B cell (primary cell): ENCODE data around the gene SLIT3.

Experiments
- EZH2 ChIP-seq: IDR thresholded peaks from 2 replicates; pipeline ENCODE4 v1.6.1; 2012; ENCODE audit warnings: borderline replicate concordance, low read depth, mild to moderate bottlenecking, moderate library complexity, low read length; ENCODE audit not compliant: insufficient read depth, poor library complexity, severe bottlenecking
- TF ChIP-seq, protein P1 (sequence below): fragments of 200-600 bp; IDR thresholded peaks from one replicate; pipeline ENCODE4 v1.8.0; 2022; ENCODE audit warnings: antibody characterized with exemption, mild to moderate bottlenecking

DNA sequence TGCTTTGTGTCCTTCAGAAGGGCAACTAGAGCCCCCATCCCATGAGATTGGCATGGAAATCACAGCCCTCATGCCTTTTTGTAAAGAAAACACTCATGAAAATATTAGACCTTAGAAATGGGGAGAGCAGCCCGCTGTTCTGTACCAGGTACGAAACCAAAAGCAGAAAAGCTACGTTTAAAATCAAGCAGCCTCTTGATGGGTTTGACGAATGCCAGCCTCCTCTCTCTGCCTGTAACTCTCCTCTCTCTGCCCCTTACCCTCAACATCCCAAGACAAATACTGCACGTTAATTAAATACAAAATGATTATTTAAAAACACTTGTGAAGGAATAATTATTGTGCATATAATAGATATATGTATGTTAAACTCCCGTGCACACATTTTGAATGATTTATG lies 390.1 kb downstream of the SLIT3 start:
- TF ChIP-seq, protein P1, sequence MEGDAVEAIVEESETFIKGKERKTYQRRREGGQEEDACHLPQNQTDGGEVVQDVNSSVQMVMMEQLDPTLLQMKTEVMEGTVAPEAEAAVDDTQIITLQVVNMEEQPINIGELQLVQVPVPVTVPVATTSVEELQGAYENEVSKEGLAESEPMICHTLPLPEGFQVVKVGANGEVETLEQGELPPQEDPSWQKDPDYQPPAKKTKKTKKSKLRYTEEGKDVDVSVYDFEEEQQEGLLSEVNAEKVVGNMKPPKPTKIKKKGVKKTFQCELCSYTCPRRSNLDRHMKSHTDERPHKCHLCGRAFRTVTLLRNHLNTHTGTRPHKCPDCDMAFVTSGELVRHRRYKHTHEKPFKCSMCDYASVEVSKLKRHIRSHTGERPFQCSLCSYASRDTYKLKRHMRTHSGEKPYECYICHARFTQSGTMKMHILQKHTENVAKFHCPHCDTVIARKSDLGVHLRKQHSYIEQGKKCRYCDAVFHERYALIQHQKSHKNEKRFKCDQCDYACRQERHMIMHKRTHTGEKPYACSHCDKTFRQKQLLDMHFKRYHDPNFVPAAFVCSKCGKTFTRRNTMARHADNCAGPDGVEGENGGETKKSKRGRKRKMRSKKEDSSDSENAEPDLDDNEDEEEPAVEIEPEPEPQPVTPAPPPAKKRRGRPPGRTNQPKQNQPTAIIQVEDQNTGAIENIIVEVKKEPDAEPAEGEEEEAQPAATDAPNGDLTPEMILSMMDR, result no peak
- no peak for TF ChIP-seq EZH2
